Fibroblast of villous mesenchyme (primary cell): ENCODE measurements around the gene SCRN3. TPM values are rescaled to one million over a fixed set of nuclear protein-coding genes. Genes with fewer than 3 reads are reported as not detected.
"Not testable (repeated sequence)": the region's sequence is repeated elsewhere in the genome, so short reads cannot be mapped to it uniquely, and the experiment has no call there.

Experiments
- DNase-seq: peaks from one replicate; pipeline ENCODE4 v3.0.0-alpha.2; 2010; ENCODE audit warnings: low read depth
- H3K4me3 ChIP-seq: 2 replicates; pipeline ENCODE4 v1.5.1; 2011; ENCODE audit warnings: low read depth, mild to moderate bottlenecking, low read length
- CTCF ChIP-seq: IDR thresholded peaks from 2 replicates; pipeline ENCODE4 v1.5.1; 2012; ENCODE audit warnings: low read depth, mild to moderate bottlenecking, low read length; ENCODE audit not compliant: insufficient read depth
- total RNA-seq: library from RNA; depleted of rRNA; stranded (reverse); fragments of >200 nt; gene quantifications from 2 replicates; pipeline ENCODE4 v1.2.3, GENCODE V29; 2012

Gene SCRN3
- total RNA-seq, result 23.7 and 25.1 TPM in 2 replicates

- TF ChIP-seq CTCF, result no peak
- peak within 1 kb of the TSS; percentile 91 for H3K4me3 ChIP-seq
- peak; percentile 82 for DNase-seq
Observed at GRCh38 chr2:174395284-174395968, at the start of gene SCRN3. SCRN3 (plus strand) TSS chr2:174395730; CDS start chr2:174398284, 2,554 bp downstream.

DNA sequence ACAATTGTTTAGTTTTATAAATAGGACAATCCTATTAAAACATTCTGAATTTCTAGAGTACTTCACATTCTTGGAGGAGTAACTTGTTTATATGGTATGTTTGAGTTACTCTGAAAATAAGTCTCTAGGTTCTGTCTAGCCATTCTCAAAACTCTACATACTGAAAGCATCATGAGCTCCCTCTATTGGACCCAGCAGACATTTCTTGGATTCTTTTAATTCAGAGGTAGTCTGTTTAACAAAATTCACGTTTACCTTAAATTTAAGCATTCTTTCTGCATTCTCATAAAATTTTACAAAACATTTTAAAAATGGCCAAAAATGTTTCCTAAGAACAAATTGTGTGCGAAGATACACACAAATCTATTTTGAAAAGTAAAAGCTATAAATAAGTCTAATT is 45.5 kb upstream of the SCRN3 start:
- no peak for DNase-seq
- no peak overlapping the region for H3K4me3 ChIP-seq
- peak; percentile 38 for TF ChIP-seq CTCF

- TF ChIP-seq CTCF, result no peak
- H3K4me3 ChIP-seq, result no peak overlapping the region
- no peak for DNase-seq
Observed at GRCh38 chr2:174350593-174351181, 44.8 kb upstream of the SCRN3 start.

DNA sequence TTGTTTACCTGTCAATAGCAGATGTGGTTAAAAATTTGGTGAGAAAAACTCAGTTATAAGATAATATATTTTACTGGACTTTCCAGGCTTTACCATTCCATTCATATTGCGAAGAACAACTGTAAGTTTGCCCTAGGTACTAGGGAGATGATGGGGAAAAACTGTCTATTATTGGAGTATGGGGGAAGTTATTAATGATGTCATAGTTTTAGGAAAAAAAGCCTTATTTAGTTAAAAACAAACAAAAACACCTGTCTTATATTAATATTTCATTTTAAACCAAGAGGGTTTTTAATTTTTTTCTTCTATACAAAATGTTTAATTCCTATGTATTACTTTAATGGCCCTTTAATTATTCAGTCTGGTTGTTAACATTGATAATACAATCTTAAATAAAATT is 42.5 kb upstream of the SCRN3 start:
- H3K4me3 ChIP-seq, result no peak overlapping the region
- DNase-seq, result no peak
- no peak for TF ChIP-seq CTCF

- no peak for TF ChIP-seq CTCF
- no peak overlapping the region for H3K4me3 ChIP-seq
- DNase-seq, result no peak
Observed at GRCh38 chr2:174356347-174356746, 39.2 kb upstream of the SCRN3 start.

GRCh38 chr2:174359663-174360062 is 35.9 kb upstream of the SCRN3 start:
- DNase-seq, H3K4me3 ChIP-seq: not testable (repeated sequence)

DNA sequence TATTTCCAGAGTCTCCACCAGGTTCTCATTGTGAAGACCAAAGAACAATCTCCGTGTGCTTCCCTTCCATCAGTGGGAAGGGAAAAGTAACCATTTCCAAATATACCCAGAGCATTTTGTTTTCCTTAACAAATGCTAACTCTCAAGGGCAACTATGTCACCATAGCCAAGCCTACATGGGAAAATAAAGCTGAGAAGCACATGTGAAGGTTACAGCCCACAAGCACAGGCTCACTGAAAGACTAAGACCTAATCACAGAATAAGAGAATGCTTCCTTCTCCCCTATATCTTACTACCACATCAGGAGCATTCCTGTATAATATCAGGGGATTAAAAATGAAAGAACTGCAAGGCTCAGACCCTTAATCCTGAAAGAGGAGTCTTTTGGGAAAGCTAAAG is 32.6 kb upstream of the SCRN3 start:
- no peak for TF ChIP-seq CTCF
- no peak for DNase-seq
- H3K4me3 ChIP-seq, result no peak overlapping the region

DNA sequence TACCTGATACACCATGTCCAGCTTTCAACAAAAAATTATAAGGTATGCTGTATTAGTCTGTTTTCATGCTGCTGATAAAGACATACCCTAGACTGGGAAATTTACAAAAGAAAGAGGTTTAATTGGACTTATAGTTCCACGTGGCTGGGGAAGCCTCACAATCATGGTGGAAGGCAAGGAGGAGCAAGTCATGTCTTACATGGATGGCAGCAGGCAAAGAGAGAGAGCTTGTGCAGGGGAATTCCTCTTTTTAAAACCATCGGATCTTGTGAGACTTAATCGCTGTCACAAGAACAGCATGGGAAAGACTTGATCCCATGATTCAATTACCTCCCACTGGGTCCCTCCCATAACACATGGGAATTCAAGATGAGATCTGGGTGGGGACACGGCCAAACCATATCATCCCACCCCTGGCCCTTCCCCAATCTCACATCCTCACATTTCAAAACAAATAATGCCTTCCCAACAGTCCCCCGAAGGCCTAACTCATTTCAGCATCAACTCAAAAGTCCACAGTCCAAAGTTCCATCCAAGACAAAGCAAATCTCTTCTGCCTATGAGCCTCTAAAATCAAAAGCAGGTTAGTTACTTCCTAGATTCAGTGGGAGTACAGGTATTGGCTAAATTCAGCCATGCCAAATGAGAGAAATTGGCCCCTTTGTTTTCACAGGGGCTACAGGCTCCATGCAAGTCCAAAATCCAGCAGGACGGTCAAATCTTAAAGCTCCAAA is 31.9 kb upstream of the SCRN3 start:
- H3K4me3 ChIP-seq, DNase-seq: not testable (repeated sequence)
